ENCODE results near the gene ABCB8.
A peak's percentile ranks its signal among the peaks of the same experiment; 100 is the strongest.

Gene ABCB8

GRCh38 chr7:151088856-151089699 is 60.8 kb downstream of the ABCB8 start:
- in situ Hi-C loops (cut with HindIII; ENCODE audit: low pct_ligation_motif_present, low sequenced_read_pairs), result no loop called here
- H3K27ac ChIP-seq, result peak overlapping the region; percentile 37
- H3K4me3 ChIP-seq (ENCODE audit: low read depth, low read length), result peak overlapping the region; percentile 78

DNA sequence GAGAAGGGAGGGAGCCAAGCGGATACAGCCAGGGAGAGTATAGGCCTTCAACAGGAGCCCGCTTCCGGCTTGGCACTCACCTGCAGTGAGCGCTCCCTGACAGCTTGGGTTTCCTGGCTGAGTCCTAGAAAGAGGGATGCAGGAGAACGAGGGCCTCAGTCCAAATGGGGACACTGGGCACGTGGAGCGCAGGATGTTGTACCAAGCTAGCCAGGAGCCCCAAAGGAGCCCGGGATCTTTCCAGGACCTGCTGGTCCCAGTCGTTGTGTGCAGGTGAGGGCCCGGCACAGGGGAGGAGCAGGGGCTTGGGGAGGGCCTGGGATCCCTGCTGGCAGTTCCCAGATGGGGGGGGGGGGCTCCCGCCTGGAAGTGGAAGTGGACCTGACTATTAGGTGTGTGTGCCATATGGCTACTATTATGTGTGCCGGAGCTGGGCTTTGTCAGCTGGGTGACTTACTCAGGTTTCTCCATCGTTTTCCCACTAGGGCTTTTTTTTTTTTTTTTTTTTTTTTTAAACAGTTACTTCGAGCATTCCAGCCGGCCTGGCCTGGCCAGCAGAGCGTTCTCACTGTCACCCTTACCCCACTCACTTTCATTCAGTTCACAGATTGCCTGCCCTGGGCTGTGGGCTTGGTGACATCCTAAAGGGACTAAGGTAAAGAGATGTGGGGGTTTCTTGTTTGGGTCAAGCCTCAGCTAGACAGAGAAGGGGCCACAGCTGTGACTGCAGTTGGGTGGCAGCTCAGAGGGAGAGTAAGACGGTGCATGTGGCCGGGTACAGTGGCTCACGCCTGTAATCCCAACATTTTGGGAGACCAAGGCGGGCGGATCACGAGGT is 61.9 kb downstream of the ABCB8 start:
- in situ Hi-C loops (cut with HindIII; ENCODE audit: low pct_ligation_motif_present, low sequenced_read_pairs), result no loop called here
- DNase-seq, result no peak
- H3K27ac ChIP-seq, result no peak overlapping the region
- TF ChIP-seq, protein P1, sequence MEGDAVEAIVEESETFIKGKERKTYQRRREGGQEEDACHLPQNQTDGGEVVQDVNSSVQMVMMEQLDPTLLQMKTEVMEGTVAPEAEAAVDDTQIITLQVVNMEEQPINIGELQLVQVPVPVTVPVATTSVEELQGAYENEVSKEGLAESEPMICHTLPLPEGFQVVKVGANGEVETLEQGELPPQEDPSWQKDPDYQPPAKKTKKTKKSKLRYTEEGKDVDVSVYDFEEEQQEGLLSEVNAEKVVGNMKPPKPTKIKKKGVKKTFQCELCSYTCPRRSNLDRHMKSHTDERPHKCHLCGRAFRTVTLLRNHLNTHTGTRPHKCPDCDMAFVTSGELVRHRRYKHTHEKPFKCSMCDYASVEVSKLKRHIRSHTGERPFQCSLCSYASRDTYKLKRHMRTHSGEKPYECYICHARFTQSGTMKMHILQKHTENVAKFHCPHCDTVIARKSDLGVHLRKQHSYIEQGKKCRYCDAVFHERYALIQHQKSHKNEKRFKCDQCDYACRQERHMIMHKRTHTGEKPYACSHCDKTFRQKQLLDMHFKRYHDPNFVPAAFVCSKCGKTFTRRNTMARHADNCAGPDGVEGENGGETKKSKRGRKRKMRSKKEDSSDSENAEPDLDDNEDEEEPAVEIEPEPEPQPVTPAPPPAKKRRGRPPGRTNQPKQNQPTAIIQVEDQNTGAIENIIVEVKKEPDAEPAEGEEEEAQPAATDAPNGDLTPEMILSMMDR (IDR thresholded peaks at IDR 0.05; ENCODE audit: low read depth, low read length, missing control alignments), result no peak
- H3K36me3 ChIP-seq (replicated peaks), result no peaks in the 10 kb centered on the region
- H3K27me3 ChIP-seq (replicated peaks), result no peaks in the 10 kb centered on the region
- no peak overlapping the region for H3K4me3 ChIP-seq (ENCODE audit: low read depth, low read length)

More at GRCh38 chr7:151088856-151089699, 60.8 kb downstream of the ABCB8 start:
- peak; percentile 41 for DNase-seq
- Histone ChIP-seq H3K27me3 (replicated peaks) (no peaks in the 10 kb centered on the region), H3K36me3 (replicated peaks) (no peaks in the 10 kb centered on the region)
- TF ChIP-seq, protein P1 (IDR thresholded peaks at IDR 0.05; ENCODE audit: low read depth, low read length, missing control alignments), result no peak

GRCh38 chr7:151091003-151091402 is 62.8 kb downstream of the ABCB8 start:
- in situ Hi-C loops (cut with HindIII; ENCODE audit: low pct_ligation_motif_present, low sequenced_read_pairs), result no loop called here
- Histone ChIP-seq H3K27me3 (replicated peaks) (no peaks in the 10 kb centered on the region), H3K27ac (no peak overlapping the region), H3K4me3 (ENCODE audit: low read depth, low read length) (no peak overlapping the region), H3K36me3 (replicated peaks) (no peaks in the 10 kb centered on the region)
- no peak for DNase-seq
- TF ChIP-seq, protein P1 (IDR thresholded peaks at IDR 0.05; ENCODE audit: low read depth, low read length, missing control alignments), result no peak

DNA sequence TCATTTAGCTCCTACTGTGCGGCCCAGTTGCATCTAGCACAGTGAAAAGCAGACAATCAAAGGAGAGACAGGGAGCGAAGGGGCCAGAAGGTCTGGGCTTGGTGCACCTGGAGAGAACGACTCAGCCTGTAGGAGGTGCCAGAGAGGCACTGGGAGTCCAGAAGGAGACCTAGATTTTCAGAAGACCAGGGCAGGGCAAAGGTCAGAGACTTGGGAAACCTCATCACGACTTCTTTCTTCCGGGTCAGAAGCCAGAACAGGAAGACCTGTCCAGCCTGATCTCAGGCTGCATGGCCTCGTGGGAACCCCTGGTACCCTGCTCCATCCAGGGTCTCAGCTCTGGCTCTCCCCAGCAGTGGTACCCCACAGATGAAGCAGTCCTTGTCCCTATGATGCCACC is 63.2 kb downstream of the ABCB8 start:
- TF ChIP-seq, protein P1 (IDR thresholded peaks at IDR 0.05; ENCODE audit: low read depth, low read length, missing control alignments), result peak; percentile 79
- H3K27me3 ChIP-seq (replicated peaks), result no peaks in the 10 kb centered on the region
- H3K36me3 ChIP-seq (replicated peaks), result no peaks in the 10 kb centered on the region
- in situ Hi-C loops (cut with HindIII; ENCODE audit: low pct_ligation_motif_present, low sequenced_read_pairs), result no loop called here
- no peak overlapping the region for H3K27ac ChIP-seq
- no peak for DNase-seq
- H3K4me3 ChIP-seq (ENCODE audit: low read depth, low read length), result no peak overlapping the region

- in situ Hi-C loops (cut with HindIII; ENCODE audit: low pct_ligation_motif_present, low sequenced_read_pairs), result no loop called here
- peaks cover 3% of the 10 kb centered on the region for H3K36me3 ChIP-seq (replicated peaks)
- H3K4me3 ChIP-seq (ENCODE audit: low read depth, low read length), result no peak overlapping the region
- no peak overlapping the region for H3K27ac ChIP-seq
- H3K27me3 ChIP-seq (replicated peaks), result no peaks in the 10 kb centered on the region
- no peak for DNase-seq
- TF ChIP-seq, protein P1 (IDR thresholded peaks at IDR 0.05; ENCODE audit: low read depth, low read length, missing control alignments), result no peak
Measured at GRCh38 chr7:151091988-151092387, 63.7 kb downstream of the ABCB8 start.

All from brain microvascular endothelial cell (primary cell).